HG02798 (cell line): ENCODE data around the gene IFNGR1.
"Not testable (repeated sequence)": the region's sequence is repeated elsewhere in the genome, so short reads cannot be mapped to it uniquely, and the experiment has no call there.

Experiments
- ATAC-seq: cut with Tn5 transposase; IDR thresholded peaks from one replicate; pipeline ENCODE4 v1.9.1; 2021; ENCODE audit warnings: mild to moderate bottlenecking; ENCODE audit not compliant: unreplicated experiment, poor library complexity

The IFNGR1 gene

DNA sequence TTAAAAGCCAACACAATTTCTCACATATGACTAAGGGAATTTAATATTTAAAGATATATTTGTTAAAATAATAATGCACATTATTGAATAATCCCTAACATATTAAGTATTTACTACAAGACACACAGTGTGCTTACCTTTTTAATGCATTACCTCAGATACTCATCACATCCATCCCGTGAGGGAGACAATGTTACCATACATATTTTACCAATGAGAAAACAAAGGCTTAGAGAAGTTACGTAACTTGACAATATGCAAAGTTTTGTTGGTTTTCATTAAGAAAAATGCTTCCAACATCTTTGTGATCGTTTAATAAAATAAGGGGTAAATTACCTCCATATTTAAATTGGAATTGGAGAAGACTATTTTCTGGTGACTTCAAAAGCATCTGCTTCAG lies 4.3 kb downstream of the IFNGR1 start:
- ATAC-seq = no peak

DNA sequence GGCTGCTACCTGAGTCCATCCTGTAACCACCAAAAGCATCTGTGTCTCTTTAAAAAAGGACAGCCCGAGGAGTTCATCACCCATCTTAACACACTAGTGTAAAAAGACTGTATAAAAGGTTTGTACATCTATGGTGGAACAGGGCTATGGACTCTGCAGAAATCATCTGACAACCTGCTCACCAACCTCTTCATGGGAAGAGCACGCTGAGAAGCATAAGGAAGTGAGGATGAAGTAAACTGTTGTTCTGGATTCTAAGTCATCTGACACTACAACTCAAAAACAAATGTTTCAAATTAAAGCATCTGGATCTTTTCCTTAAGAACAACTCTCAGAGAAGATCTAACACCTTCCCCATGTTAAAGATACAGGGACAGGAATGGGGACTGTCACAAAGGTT lies 5.4 kb downstream of the IFNGR1 start:
- ATAC-seq = no peak

- no peak for ATAC-seq
Measured at GRCh38 chr6:137213331-137213740, 5.8 kb downstream of the IFNGR1 start.

- no peak for ATAC-seq
Measured at GRCh38 chr6:137211910-137212309, 7.3 kb downstream of the IFNGR1 start.

GRCh38 chr6:137210903-137211302 lies 8.3 kb downstream of the IFNGR1 start:
- no peak for ATAC-seq

GRCh38 chr6:137208279-137208678 lies 10.9 kb downstream of the IFNGR1 start:
- no peak for ATAC-seq

DNA sequence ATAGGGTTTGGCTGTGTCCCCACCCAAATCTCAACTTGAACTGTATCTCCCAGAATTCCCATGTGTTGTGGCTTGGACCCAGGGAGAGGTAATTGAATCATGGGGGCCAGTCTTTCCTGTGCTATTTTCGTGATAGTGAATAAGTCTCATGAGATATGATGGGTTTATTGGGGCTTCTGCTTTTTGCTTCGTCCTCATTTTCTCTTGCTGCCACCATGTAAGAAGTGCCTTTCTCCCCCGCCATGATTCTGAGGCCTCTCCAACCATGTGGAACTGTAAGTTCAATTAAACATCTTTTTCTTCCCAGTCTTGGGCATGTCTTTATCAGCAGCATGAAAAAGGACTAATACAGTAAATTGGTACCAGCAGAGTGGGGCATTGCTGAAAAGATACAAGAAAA lies 11.7 kb downstream of the IFNGR1 start:
- not testable (repeated sequence) for ATAC-seq

DNA sequence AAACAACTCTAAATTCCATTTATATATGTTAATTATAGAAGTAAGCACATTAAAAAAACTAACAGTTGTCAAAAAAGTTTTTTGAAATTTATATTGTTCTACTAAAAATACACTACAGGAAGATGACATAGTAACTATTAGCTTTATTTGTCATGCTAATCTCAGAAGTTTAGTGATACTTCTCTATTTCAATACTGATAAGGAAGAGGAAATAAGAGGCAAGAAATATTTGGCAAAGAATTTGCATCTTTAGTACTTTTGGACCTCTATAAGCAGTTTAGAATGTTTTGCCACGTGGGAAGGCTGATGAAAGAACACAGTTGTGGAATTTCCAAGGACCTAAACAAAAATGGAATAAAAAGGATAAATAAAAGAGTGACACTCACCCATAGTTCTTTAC lies 12.6 kb downstream of the IFNGR1 start:
- ATAC-seq = no peak

GRCh38 chr6:137203256-137203655 lies 15.9 kb downstream of the IFNGR1 start:
- no peak for ATAC-seq

GRCh38 chr6:137202078-137202477 lies 17.1 kb downstream of the IFNGR1 start:
- peak; percentile 74 for ATAC-seq

DNA sequence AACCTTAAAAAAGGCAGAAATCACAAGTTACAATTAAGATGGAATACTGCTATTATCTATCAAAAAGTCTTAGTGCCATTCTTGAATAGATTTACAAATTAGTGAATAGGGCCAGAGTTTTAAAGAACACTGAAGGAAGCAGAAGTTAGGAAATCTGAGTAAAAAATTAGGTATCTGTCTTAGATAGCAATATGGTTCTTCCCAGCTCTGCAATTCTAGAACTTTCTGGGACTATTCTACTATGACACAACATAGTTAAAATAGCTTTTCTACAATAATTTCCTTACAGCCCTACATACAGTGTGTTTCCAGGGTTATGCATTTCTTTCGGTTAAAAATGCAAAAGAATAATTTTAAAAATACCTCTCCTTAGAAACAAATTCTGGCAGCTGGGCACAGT lies 18.2 kb downstream of the IFNGR1 start:
- ATAC-seq = no peak

DNA sequence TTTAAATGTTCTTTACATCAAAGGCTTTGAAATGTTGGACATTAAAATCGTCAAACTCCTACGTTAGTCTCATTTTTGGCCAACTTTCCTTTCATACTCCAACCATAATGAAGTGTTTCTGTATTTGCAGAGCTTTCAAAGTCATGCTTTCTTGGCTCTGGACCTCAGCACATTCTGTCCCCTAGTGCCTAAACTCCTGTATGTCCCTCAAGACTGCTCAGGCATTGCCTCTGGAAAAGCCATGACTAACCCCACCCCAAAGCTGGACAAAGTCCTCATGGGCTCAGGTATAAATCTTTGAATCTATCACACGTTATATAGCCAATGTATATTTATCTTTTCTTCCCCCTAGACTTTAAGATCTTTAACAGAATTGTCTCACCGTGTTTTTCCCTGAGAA lies 18.9 kb downstream of the IFNGR1 start:
- ATAC-seq = no peak

GRCh38 chr6:137197684-137198645 lies 21.2 kb downstream of the IFNGR1 start:
- ATAC-seq = no peak

DNA sequence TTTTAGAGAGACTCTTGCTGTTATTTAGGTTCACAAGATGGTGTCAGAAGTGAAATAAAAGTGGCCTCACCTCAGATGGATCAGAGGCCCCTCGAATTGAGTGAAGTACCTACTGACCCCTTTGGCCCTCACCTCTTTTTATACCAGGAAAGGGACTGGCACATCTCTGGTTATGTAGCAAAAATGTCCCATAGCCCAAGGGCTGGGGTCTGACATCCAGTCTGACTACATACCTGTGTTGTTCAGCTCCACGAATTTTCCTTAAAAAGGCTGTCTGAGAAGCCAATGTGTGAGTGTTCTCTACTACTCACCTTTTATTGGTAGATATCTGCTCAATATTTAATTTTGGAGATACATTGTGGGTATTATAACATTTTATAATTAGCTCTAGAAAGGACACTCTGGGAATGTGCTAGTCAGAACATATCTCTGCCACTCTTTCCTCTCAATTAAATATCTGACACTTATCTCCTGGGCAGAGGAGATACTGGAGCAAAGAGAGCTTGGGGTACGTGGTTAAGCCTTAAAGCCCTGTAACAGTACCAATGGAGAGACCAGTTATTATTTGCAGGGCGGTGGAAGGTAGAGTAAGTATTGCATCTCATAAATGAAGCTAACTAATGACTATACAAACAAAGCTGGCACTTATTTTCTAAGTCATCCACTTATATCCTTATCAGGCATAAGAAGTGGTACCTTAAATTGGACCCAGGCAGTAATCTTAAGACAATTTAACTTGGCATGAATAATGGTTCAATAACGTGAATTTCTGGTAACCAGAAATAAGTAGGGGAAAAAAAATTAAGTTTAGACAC lies 25.7 kb downstream of the IFNGR1 start:
- ATAC-seq = no peak

DNA sequence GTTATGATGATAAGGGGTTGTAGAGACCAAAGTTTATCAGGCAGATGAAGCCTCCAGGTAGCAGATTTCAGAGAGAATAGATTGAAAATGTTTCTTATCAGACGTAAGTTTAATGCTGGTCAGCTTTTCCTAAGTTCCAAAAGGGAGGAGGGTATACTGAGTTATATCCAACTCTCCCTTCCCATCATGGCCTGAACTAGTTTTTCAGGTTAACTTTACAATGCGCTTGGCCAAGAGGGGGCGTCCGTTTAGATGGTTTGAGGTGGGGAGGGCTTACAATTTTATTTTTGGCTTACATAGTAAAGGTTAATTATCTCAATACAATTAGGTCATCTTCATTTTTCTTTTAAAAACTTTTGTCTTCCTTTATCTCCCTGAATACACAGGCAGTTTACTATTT lies 26.4 kb downstream of the IFNGR1 start:
- no peak for ATAC-seq

GRCh38 chr6:137191670-137192069 lies 27.5 kb downstream of the IFNGR1 start:
- no peak for ATAC-seq

GRCh38 chr6:137191236-137191635 lies 27.9 kb downstream of the IFNGR1 start:
- no peak for ATAC-seq

DNA sequence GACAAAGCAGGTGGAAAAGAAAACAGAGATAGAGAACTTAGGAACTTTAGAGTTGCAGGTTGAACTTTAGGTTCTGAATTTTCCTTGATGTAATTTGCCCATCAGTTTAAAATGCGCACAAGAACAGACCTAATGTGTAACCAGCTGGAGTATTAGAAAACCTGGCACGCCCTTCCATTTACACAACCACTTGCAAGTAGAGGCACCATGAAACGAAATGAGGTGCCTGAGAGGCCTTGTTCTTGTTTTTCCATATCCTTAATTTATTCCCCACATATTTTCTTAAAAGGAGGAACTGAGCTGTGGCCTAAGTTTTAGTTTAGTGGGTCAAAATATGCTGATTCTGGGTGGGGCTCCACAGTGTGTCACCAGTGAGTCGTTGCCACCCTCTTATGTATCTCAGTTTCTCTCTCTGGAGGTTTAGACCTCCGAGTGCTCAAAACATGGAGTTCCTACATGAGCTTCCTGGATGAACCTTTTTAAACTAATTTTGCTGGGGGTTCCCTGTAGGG lies 28.5 kb downstream of the IFNGR1 start:
- no peak for ATAC-seq

- ATAC-seq = no peak
Measured at GRCh38 chr6:137188855-137189254, 30.3 kb downstream of the IFNGR1 start.

DNA sequence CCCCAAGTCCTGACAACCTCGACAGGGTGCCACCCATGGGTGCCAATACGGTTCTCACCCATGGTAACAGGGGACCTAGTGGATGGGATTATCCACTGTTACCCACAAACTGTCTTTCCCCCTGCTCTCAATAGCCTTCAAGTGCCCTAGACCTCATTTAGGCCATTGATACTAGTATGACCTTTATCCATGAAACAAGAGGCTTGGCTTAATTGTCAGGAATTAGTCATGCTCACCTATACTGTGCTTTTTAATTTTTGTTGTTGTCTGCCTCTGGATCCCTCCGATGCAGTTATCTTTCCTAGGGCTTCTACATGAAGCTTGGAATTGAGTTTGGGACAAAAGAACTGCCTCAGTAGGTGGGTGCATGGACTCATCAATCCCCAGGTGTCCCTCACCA lies 33.9 kb downstream of the IFNGR1 start:
- no peak for ATAC-seq

DNA sequence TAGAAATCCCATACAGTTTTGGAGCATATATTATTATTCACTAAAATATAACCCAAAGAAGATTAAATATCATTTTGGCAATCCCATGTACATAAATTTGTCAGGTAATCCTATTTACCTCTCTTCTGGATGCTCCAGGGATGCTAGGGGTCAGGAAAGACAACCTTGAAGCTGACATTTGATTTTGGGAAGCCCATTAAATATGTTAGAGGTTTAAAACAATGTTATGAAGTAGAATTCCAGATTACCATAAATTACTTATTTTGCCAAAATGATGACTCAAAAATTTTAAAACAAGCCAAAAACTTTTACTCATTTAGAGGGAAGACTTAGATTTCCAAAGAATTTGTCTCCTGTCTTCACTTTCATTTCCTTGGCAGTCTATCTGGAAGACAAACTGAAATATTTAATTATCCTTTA lies 36.5 kb downstream of the IFNGR1 start:
- no peak for ATAC-seq
